ENCODE data around the gene LYSMD3.

LYSMD3 gene

DNA sequence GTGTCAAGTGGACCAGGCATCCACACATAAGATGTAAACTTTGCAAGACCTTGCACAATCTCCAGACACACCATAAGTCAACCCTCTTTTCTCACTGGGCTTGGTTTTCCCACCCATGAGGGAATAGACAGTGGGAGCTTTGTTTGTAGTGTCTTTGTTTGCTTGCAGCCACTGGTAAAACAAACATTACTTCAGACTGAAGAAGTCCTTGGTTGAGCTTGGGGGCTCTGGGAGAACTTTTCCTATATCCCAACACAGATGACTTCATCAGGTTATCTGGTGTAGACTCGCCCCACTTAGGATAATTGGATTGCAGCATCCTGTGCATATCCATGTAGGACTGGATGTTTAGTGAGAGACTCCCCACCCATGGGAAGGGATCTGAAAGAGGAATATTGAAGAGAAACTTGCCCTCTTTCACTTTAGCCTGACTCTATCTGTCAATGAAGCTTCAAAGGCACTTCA is 17.7 kb upstream of the LYSMD3 start:
- peak; percentile 48 for DNase-seq

DNA sequence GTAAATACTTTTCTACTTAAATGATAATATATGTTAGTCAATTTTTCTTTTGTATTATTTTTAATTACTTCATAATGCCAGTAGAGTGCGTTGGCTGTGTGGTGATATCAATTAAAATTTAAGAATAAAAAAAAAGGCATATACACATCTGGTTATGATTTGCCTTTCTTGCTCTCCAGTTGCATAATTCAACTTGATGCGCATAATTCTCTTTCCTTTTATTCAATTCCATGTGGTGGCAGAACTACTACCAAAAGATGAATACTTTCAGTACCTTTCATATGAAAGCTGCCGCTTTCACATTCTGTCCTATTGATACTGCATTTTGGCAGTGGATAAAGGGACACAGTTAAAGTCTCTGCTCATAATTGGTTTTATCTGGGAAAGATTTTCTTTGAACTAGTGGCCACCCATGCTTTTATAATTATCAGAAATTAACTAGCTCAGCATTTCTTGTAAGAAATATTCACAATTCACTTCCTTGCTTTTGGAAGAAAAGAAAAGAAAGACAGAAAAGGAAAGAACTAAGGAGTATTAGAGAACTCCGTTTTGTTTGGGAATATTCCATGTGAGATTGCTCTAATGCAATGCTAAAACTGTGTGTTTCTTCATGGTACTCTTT is 16.9 kb upstream of the LYSMD3 start:
- DNase-seq = no peak

DNA sequence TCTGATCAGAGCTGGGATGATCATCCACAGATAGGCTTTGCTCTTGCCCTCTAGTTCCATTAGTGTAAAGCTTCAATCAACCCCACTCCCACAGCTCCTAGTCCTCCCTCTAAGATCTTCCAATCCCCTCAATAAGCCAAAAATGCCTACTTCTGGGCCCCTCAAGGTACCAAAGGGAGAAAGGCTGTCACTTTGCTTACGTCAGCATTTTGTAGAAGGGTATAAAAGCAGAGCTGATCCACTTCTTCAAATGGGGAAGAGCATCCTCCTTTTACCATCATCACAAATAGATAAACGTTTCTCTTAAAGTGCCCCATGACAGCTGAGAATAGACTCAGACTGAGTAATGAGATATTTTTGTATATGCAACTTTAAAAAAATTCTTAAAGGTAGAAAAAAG is 16.1 kb upstream of the LYSMD3 start:
- DNase-seq = no peak

DNA sequence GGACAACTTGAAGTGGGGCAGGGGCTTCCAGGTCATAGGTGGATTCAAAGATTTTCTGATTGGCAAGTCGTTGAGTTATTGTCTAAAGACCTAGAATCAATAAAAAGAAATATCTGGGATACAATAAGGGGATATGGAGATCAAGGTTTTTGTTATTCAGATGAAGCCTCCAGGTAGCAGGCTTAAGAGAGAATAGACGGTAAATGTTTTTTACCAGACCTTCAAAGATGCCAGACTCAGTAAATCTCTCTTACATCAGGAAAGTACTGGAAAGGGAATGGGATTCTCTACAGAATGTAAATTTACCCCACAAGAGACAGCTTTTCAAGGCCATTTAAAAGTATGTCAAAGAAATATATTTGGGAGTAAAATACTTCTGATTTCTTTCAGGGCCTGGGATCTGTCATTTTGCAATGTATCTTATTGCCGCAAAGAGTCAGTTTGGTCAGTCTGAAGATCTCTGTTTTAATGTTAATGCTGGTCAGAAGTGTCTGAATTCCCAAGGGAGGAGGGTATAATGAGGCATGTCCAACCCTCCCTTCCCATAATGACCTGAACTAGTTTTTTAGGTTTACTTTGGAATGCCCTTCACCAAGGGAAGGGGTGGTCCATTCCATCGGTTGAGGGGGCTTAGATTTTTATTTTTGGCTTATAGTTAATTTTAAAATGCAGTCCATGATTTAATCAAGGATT is 13.6 kb upstream of the LYSMD3 start:
- no peak for DNase-seq

DNA sequence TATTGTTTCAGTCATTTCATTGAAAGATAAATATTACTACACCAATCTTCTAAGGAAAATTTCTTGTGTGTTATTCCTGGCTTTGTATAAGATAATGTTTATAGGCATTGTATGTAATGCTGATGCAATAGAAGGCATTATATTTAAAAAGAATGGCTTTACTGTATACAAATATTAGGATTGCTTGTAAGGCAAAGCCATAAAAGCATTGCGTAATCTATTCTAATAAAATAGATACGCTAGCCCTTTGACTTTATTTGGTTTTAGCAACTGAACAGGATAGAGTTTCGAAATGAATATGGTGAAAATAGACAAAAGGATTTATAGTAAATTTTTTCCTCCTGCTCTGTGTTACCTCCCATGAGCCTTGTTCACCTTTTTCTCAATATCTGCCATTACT is 5.5 kb upstream of the LYSMD3 start:
- no peak for DNase-seq

DNA sequence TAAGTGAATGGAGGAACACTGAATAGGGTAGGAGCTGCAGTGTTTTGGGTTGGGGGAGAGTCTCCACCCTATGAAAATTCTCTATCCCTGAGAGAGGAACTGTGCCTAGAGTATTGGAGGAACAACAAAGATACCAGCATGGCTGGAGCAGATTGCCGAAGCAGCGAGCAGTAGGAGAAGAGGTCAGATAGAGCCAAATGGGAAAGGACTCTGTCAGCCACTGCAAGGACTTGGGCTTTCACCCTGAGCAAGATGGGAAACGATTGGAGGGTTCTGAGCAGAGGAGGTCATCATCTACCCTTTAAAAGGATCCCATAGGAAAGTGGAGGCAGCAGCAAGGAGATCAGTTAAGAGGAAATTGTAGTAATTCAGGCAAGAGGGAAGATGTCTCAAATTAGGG is 4.4 kb upstream of the LYSMD3 start:
- no peak for DNase-seq

DNA sequence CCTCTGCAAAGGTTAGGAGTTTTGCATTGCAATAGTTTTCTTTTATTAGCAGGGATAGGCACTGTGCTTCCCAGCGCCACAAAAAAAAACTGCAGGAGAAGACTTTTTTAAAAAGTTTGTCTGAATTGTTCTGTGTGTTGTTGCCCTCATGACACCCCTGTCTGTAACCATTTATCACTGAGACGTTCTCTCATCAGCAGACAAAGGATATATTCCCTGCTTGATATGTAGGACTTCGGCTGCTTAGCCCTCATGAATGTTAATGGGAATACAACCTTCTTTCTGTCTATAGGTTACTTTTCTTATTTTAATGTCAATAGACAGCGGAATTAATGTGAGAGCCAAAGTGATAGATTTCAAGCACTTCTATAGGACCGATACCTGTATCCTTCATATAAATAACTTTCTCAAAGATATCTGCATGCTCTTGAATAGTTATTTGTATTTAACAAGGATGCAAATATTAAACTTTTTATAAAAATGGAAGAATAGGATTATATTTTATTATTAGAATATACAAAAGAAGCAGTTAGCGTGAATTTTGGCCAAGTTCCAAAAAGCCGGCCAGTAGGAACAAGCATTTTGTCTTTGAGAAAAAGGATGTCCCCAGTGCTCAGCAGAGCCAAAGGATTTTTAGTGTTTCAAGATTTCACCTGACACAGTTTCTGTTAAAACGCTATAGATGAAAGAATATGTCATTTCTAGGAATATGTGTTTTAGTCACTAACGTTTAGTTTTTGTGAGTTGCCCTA is 1.5 kb upstream of the LYSMD3 start:
- no peak for DNase-seq

DNA sequence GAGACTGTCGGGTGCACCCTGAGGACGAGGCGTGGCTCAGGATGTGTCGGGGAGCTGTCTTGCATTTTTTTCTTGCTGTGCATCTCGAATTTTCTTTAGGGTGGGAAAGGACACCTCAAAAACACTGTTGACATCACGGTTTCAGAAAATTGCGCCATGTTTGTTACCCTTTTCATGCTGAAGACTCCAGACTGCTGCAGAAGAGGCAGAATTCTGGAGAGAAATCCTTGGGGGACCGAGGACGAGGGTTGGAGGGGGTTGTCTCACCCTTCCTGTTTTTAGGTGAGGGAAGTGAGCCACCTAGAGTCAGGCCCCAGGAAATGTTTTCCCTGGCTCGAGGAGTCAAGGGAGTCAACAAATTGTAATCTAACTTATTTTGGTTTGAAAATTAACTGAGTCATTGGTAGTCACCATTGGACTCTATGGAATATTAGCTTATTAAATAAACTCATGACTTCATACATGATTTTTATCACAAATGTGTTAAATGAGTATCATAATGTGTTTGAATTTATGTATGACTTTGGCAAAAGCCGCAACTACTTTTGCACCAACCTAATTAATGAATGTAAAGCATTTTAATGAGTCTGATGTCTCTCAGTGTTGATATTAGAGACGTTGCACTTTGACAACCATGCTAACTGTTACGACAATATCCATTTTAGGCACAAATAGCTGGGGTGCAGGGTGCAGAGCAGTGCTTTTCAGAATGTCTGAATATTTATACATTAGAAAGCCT is 724 bp upstream of the LYSMD3 start:
- peak; percentile 77 for DNase-seq

DNA sequence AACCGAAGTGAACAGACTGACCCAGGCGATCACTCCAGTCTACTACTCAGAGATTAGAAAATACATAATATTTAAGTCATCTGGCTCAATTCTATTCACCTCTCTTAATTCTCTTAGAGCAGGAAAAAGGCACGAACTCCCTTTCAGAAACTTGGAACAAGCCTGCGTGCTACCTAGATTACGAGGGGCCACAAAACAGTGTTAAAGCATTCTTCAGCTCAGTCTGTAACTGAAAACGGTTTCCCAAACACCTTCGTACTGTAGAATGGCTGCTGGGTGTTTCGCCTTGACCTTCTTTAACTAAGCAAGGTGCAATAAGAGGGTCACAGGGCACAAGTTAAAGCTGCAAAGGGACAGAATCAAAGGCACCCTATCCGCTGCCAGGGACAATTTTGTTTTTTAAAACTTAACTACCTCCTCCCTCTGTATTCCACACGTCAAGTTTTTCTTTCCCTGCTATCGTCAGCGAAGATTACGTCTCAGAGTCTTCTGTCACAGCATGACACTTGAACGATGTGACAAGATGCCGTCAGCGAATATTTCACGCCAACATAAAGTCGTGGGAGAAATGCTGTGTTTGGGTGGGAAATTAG is 687 bp downstream of the LYSMD3 start:
- DNase-seq = no peak

DNA sequence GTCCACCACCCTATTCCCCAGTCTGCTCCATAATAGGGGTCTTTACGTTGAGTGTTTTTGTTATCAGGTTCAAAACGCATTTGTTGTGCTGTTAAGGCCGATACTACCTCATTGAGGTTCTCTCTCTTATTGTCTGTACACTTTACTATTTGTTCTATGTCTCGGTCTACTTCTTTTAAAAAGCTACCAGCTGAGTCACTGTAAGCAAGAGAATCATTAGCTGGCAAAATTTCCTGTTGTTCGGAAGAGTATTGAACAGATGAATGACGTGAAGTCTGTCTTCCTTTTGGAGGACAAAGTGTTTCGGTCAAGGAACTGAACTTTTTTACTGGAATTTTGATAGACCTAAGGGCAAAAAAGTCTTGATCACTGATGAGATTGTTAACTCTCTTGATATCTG is 10.3 kb downstream of the LYSMD3 start:
- DNase-seq = no peak

DNA sequence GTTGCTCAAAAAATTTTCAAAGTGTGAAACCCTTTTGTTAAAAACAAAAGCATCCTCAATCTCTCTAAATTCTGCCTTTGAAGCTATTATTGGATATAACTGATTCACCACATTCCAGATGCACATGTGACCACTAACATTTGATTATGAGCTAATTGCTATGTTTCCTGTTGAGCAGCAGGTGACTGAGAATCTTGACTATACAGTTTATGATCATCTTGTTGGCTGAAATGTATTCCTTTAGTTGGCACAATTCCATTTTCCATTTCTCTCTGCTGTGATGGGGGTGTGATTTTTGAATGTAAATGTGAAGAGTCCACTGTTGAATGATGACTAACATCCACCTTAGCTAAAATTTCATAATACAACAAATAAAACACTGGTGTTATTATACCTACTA is 10.7 kb downstream of the LYSMD3 start:
- DNase-seq = peak; percentile 70

DNA sequence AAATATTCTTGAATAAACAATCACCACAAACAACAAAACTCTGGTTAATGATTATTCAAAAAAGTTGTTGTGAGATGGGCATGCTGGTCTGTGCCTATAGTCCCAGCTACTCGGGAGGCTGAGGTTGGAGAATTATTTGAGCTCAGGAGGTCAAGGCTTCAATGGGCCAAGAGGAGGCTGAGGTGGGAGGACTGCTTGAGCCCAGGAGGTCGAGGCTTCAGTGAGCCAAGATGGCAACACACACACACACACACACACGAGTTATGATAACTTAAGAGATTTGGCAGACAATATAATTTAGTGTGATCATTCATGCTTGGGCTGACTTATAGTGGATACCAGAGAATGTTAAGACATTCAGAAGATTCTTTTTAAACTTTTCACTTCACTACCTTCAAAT is 14.9 kb downstream of the LYSMD3 start:
- no peak for DNase-seq

DNA sequence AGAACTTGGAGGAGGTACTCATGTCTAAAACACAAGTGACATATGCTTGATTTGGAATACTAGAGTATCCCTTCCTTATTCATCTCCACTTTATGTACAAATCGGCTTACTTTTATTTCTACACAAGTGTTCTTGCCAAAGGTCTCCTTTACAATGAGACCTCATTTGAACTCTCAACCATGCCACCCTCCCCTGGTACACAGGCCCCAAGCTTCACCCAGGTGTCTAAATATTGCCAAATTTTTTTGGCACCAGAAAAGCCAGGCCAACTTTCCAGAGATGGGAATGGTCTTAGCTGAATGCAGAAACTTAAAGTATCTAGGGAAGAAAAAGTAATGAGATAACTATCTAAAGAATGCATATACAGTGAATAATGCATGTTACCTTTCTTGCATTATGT is 18.9 kb downstream of the LYSMD3 start:
- DNase-seq = no peak

DNA sequence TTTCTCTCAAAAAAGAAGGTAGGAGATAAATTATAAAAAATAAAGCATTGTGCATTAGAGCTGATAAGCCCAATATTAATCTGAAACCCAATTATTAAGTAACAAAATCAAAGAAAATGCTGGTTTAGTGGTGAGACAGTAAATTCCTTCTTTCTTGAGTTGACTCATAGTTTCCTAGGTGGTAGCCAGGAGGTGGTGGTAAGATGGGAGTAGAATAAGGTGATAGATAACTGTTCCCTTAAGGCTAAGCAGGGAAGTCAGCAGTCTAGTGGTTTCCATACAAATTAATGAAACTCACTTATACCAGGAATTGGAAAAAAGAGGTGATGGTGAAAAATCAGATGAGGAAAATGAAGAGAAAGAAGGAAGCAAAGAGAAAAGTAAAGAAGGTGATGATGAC is 23.2 kb downstream of the LYSMD3 start:
- no peak for DNase-seq

DNA sequence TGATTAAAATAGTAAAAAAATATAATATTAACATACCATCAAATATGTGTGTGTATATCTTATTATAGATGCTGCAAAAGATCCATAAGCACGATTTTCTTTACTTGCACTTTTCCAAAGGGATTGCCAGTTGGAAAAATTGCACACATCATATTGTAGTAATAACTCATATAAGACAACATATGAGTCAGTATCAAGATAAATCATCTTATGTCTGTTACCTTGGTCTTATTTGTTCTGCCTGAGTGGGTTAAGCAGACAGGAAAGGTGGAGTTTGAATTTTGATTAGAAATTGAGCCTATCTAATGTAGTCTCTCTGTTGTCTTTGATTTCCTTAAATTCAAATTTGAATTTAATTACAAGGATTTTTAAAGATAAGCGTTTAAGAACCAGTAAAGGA is 24.6 kb downstream of the LYSMD3 start:
- no peak for DNase-seq

DNA sequence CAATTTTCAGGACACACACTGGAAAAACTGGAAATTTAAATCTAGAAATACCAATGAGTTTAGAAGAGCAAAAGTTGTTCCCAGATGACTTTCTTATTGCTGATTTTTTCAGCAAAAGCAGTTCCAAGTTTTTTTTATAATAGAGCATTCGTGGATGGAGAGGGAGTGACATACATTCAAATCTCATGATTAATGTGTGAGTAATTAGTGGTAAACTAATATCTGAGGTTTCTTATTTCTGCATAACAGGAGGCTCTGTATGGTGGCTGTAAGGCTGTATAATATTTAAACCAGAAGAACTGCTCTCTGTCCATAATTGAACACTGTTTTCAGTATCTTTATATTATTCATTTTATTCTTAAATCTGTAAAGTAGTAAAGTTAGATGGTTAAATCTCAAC is 25.8 kb downstream of the LYSMD3 start:
- no peak for DNase-seq

DNA sequence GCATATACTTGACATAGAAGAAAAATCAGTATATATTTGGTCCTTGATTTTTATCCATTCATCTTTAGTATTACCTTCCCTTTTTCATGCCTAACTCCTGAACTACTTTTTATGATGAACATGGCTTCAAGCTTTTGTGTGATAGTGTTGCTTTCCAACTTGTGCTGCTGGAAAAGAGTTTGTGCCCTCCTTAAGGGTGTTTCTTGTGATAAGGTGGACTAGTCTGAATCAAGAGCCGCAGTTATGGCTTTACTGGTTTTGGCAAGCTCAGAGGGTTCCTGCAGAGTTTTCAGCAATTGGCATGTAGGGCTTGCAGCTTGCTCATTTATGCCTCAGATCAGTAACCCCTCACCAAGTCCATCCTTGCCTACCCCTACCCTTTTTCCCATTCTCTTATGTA is 34.2 kb downstream of the LYSMD3 start:
- no peak for DNase-seq

DNA sequence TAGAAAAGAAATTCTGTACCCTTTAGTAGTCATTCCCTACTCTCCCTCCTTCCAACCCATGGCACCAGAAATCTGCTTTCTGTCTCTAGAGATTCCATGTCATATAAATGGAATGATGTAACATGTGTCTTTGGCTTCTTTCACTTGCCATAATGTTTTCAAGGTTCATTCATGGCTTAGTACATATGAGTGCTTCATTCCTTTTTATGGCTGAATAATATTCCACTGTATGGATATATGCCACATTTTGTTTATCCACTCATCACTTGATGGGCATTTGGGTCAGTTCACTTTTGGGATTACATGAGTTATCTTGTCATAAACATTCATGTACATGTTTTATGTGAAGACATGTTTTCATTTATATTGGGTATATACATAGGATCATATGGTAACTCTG is 35.3 kb downstream of the LYSMD3 start:
- DNase-seq = no peak

DNA sequence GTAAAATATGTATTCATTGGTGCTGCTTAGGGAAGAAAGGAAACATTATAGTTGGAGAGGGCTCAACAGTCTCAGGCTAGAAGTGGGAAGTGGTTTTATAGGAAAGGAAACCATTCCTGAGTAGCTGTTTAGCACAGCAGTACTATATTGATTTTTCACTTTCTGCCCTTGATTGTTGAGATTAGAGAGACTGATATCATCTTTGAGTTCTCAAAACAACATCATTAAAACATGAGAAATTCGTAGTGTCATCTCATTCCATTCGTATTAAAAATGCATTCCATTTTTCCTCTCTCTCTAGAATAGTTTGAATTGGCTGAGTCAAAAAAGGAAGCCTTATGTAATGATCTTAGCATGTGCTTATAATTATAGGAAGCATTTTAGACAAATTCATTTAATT is 40.6 kb downstream of the LYSMD3 start:
- no peak for DNase-seq

DNA sequence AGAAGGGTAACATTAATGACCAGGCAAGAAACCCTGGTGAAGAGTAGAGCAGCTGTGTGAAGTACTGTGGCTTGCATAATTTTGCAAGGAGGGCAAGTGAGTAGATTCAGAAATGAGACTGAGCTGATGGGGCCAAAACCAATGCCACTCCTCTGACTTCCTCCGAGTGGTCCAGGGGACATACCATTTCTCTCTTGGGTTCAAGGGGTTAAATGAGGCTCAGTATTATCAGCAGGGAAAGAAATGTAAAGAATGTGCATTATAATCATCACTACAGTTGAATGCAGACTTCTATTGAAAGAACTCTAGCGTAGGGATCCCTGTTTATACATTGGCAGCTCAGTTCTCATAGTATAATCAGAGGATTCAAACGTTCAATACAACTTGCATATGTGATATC is 44.8 kb downstream of the LYSMD3 start:
- no peak for DNase-seq

DNA sequence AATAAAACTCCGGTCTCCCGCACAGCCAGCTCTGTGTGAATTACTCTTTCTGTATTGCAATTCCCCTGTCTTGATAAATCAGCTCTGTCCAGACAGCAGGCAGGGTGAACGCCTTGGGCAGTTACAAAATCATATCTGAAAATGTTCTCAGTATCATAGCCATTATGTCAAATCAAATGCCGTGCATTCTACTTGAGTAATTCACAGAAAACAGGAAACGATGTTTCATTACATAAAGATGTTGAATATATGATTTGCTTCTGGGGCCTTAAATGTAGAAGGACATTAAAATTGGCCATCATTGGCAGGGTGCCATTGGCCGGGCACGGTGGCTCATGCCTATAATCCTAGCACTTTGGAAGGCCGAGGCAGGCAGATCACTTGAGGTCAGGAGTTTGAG is 46.2 kb downstream of the LYSMD3 start:
- no peak for DNase-seq

DNA sequence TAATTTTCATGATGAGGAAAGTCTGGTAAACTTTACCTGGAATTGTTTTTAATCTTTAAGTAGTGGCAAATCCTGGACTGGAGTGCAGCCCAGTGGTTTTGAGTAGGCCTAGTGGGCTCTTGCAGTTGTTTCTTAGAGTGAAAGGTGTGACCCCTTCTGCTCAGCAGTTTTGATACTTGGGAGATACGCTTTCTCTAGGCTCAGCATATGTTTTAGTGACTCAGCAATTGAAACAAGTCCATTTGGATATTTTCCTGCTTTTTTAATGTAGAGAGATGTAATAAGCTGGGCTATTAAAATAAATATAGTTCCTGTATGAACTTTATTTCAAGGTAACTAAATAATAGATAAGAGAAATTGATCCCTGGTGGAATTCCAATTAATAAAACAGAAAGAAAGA is 48.7 kb downstream of the LYSMD3 start:
- DNase-seq = no peak

All from NCI-H146 (cell line).